WTC11 (cell line): ENCODE measurements around the gene CPLX3. TPM values are rescaled to one million over a fixed set of nuclear protein-coding genes. Genes with fewer than 3 reads are reported as not detected.

Experiments
- ATAC-seq: fragments of 200-7000 bp; cut with Tn5 transposase; 2 replicates; pipeline ENCODE4 v1.10.0; 2021; ENCODE audit warnings: mild to moderate bottlenecking, moderate library complexity
- CTCF ChIA-PET: fragments of 300-600 bp; sonication (Branson Sonifier 250); formaldehyde crosslinking; loops from one replicate; lab custom pipeline; 2021; ENCODE audit warnings: antibody characterized with exemption; lab: Charles Lee
- POLR2A ChIA-PET: fragments of 350-600 bp; sonication (Branson Sonifier 250); formaldehyde crosslinking; loops from one replicate; lab custom pipeline; 2021; ENCODE audit warnings: antibody characterized with exemption; lab: Charles Lee
- DNase-seq: peaks from one replicate; pipeline ENCODE4 v3.0.0; 2021; ENCODE audit warnings: low spot score
- H3K27ac Mint-ChIP-seq: 2 replicates; pipeline ENCODE4 v1.8.0; 2021; ENCODE audit warnings: mixed read lengths
- H3K27me3 Mint-ChIP-seq: 2 replicates; pipeline ENCODE4 v1.8.0; 2021; ENCODE audit warnings: low read depth, mild to moderate bottlenecking, moderate library complexity, mixed read lengths
- H3K36me3 Mint-ChIP-seq: 2 replicates; pipeline ENCODE4 v1.8.0; 2021; ENCODE audit warnings: mixed read lengths
- H3K4me1 Mint-ChIP-seq: 2 replicates; pipeline ENCODE4 v1.8.0; 2022; ENCODE audit warnings: mixed read lengths
- H3K4me3 Mint-ChIP-seq: 2 replicates; pipeline ENCODE4 v1.8.0; 2021; ENCODE audit warnings: mild to moderate bottlenecking, moderate library complexity, mixed read lengths
- H3K9me3 Mint-ChIP-seq: 2 replicates; pipeline ENCODE4 v1.8.0; 2021; ENCODE audit warnings: mixed read lengths
- CREM ChIP-seq: sonication (generic); formaldehyde crosslinking; IDR thresholded peaks from 2 replicates; pipeline ENCODE4 v1.8.1; 2022; ENCODE audit warnings: mild to moderate bottlenecking, missing genetic modification reagents, moderate library complexity
- FOXP1 ChIP-seq: sonication (generic); formaldehyde crosslinking; IDR thresholded peaks from 2 replicates; pipeline ENCODE4 v1.8.0; 2022; ENCODE audit warnings: missing genetic modification reagents, mild to moderate bottlenecking, moderate library complexity, borderline replicate concordance
- IRF2 ChIP-seq: sonication (generic); formaldehyde crosslinking; IDR thresholded peaks from 2 replicates; pipeline ENCODE4 v1.8.0; 2022; ENCODE audit warnings: low read depth, missing genetic modification reagents, borderline replicate concordance
- NR3C1 ChIP-seq: sonication (generic); formaldehyde crosslinking; conservative IDR thresholded peaks from 2 replicates; pipeline ENCODE4 v1.8.1; 2023; ENCODE audit warnings: low read depth, mild to moderate bottlenecking, missing genetic modification reagents
- TEAD1 ChIP-seq: sonication (generic); formaldehyde crosslinking; IDR thresholded peaks from 2 replicates; pipeline ENCODE4 v1.8.0; 2022; ENCODE audit warnings: mild to moderate bottlenecking, missing genetic modification reagents
- ZNF121 ChIP-seq: sonication (generic); formaldehyde crosslinking; IDR thresholded peaks from 2 replicates; pipeline ENCODE4 v1.8.0; 2023; ENCODE audit warnings: missing genetic modification reagents
- ZNF219 ChIP-seq: sonication (generic); formaldehyde crosslinking; IDR thresholded peaks from 2 replicates; pipeline ENCODE4 v1.8.0; 2023; ENCODE audit warnings: missing genetic modification reagents, mild to moderate bottlenecking, borderline replicate concordance
- total RNA-seq: library from RNA; stranded (reverse); gene quantifications from 3 replicates; pipeline ENCODE4 v1.2.3, GENCODE V29; 2021
- TF ChIP-seq, protein P1 (sequence below): sonication (generic); formaldehyde crosslinking; IDR thresholded peaks from 2 replicates; pipeline ENCODE4 v1.8.0; 2023; ENCODE audit warnings: missing genetic modification reagents
- TF ChIP-seq, protein P2 (sequence below): sonication (generic); formaldehyde crosslinking; IDR thresholded peaks from 2 replicates; pipeline ENCODE4 v1.8.0; 2022; ENCODE audit warnings: mild to moderate bottlenecking, missing genetic modification reagents
- TF ChIP-seq, protein P3 (sequence below): fragments of 250-450 bp; sonication (Bioruptor Pico); IDR thresholded peaks from 2 replicates; pipeline ENCODE4 v2.1.2; 2022; ENCODE audit warnings: mild to moderate bottlenecking, moderate library complexity
- TF ChIP-seq, protein P4 (sequence below): sonication (generic); formaldehyde crosslinking; IDR thresholded peaks from 2 replicates; pipeline ENCODE4 v1.8.1; 2022; ENCODE audit warnings: low read depth, missing genetic modification reagents, borderline replicate concordance
- TF ChIP-seq, protein P5 (sequence below): sonication (generic); formaldehyde crosslinking; conservative IDR thresholded peaks from 2 replicates; pipeline ENCODE4 v1.8.1; 2023; ENCODE audit warnings: mild to moderate bottlenecking, low read depth, missing genetic modification reagents, moderate library complexity
- TF ChIP-seq, protein P6 (sequence below): sonication (generic); formaldehyde crosslinking; IDR thresholded peaks from 2 replicates; pipeline ENCODE4 v1.8.1; 2023; ENCODE audit warnings: mild to moderate bottlenecking, missing genetic modification reagents, borderline replicate concordance
- TF ChIP-seq, protein P7 (sequence below): sonication (generic); formaldehyde crosslinking; IDR thresholded peaks from 2 replicates; pipeline ENCODE4 v1.8.1; 2022; ENCODE audit warnings: mild to moderate bottlenecking, moderate library complexity, missing genetic modification reagents

Gene CPLX3
- total RNA-seq, 1 experiment from 2014 or later = 0.09 TPM

DNA sequence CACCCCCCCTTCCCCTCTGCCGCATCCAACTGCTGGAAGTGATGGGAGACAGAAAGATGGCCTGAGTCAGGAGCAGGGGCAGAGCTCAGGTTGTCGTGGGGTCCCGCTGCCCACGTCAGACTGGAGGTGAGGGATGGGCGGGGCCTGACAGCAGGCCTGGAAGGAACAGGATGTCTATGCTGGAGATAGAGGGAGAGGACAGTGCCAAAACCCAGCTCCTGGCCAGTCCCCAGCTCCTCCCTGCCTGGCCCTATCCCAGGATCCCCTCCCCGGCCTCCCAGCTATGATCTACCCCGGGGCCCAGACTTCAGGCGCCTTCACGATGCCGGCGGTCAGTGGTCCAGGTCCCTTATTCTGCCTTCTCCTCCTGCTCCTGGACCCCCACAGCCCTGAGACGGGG lies 13.9 kb upstream of the CPLX3 start, which contains the start of gene LMAN1L (continued):
- no peak for TF ChIP-seq CREM (CRISPR knock-in tag)
- TF ChIP-seq, protein P1, sequence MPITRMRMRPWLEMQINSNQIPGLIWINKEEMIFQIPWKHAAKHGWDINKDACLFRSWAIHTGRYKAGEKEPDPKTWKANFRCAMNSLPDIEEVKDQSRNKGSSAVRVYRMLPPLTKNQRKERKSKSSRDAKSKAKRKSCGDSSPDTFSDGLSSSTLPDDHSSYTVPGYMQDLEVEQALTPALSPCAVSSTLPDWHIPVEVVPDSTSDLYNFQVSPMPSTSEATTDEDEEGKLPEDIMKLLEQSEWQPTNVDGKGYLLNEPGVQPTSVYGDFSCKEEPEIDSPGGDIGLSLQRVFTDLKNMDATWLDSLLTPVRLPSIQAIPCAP (CRISPR knock-in tag) = no peak
- TF ChIP-seq, protein P2, sequence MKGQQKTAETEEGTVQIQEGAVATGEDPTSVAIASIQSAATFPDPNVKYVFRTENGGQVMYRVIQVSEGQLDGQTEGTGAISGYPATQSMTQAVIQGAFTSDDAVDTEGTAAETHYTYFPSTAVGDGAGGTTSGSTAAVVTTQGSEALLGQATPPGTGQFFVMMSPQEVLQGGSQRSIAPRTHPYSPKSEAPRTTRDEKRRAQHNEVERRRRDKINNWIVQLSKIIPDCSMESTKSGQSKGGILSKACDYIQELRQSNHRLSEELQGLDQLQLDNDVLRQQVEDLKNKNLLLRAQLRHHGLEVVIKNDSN = no peak
- TF ChIP-seq IRF2 (CRISPR knock-in tag) = no peak
- TF ChIP-seq, protein P3, sequence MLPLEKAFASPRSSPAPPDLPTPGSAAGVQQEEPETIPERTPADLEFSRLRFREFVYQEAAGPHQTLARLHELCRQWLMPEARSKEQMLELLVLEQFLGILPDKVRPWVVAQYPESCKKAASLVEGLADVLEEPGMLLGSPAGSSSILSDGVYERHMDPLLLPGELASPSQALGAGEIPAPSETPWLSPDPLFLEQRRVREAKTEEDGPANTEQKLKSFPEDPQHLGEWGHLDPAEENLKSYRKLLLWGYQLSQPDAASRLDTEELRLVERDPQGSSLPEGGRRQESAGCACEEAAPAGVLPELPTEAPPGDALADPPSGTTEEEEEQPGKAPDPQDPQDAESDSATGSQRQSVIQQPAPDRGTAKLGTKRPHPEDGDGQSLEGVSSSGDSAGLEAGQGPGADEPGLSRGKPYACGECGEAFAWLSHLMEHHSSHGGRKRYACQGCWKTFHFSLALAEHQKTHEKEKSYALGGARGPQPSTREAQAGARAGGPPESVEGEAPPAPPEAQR (CRISPR knock-in tag) = no peak
- no peak for TF ChIP-seq TEAD1 (CRISPR knock-in tag)
- TF ChIP-seq, protein P4, sequence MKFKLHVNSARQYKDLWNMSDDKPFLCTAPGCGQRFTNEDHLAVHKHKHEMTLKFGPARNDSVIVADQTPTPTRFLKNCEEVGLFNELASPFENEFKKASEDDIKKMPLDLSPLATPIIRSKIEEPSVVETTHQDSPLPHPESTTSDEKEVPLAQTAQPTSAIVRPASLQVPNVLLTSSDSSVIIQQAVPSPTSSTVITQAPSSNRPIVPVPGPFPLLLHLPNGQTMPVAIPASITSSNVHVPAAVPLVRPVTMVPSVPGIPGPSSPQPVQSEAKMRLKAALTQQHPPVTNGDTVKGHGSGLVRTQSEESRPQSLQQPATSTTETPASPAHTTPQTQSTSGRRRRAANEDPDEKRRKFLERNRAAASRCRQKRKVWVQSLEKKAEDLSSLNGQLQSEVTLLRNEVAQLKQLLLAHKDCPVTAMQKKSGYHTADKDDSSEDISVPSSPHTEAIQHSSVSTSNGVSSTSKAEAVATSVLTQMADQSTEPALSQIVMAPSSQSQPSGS (CRISPR knock-in tag) = no peak
- TF ChIP-seq ZNF121 (CRISPR knock-in tag) = no peak

DNA sequence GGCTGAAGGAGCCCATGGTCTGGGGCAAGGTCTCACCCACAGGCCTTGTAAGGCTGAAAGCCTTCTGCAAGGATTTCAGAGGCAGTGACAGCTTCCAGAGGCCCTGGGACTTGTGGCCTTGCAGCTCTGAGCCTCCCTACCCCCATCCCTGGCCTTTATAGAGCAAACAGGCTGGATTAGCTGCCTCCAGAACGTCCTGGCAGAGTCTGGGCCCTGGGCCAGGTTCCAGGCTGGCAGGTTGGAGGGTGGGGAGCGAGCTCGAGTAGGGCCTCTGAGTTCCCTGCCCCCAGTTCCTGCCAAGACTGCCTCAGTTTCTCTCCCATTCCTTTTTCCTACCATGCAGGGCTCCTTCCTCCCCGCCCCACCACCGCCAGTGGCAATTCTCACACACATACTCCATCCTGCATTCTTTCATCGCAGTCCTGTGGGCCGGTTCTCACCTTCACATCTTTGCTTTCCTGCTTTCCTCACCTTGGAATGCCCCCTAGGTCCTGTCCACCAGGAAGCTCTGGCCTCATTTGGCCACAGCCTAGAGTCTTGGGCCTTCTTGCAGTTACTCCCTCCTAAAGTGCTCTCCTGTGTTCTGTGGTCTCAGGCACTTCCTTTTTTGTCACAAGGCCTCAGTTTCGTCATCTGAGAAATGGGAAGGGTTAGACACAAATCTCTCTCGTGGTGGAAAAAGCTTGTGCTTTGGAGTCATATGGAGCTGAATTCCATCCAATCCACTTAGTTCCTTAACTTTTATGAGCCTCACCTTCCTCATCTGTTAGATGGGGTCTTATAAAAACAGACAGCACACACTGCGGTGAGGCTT lies 11.1 kb upstream of the CPLX3 start:
- no peaks in the 10 kb centered on the region for H3K9me3 Mint-ChIP-seq
- ATAC-seq = no peak
- CTCF ChIA-PET = interaction anchor here (0.8 to 2.4 kb wide), 4 partner anchors 28 to 47 kb away, joined by 3 to 7 read pairs (median 3); no protein-coding TSS in a partner anchor
- H3K36me3 Mint-ChIP-seq = no peaks in the 10 kb centered on the region
- H3K4me1 Mint-ChIP-seq = peaks cover 9% of the 10 kb centered on the region
- no peaks in the 10 kb centered on the region; the same call in 1 of the 2 replicates for H3K27me3 Mint-ChIP-seq
- H3K4me3 Mint-ChIP-seq = no peak overlapping the region
- no peak overlapping the region; the same call in 1 of the 2 replicates for H3K27ac Mint-ChIP-seq
- POLR2A ChIA-PET = no interaction called here
- no peak for DNase-seq
- TF ChIP-seq, protein P5, sequence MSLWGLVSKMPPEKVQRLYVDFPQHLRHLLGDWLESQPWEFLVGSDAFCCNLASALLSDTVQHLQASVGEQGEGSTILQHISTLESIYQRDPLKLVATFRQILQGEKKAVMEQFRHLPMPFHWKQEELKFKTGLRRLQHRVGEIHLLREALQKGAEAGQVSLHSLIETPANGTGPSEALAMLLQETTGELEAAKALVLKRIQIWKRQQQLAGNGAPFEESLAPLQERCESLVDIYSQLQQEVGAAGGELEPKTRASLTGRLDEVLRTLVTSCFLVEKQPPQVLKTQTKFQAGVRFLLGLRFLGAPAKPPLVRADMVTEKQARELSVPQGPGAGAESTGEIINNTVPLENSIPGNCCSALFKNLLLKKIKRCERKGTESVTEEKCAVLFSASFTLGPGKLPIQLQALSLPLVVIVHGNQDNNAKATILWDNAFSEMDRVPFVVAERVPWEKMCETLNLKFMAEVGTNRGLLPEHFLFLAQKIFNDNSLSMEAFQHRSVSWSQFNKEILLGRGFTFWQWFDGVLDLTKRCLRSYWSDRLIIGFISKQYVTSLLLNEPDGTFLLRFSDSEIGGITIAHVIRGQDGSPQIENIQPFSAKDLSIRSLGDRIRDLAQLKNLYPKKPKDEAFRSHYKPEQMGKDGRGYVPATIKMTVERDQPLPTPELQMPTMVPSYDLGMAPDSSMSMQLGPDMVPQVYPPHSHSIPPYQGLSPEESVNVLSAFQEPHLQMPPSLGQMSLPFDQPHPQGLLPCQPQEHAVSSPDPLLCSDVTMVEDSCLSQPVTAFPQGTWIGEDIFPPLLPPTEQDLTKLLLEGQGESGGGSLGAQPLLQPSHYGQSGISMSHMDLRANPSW = no peak
- TF ChIP-seq, protein P2 = no peak
- no peak for TF ChIP-seq ZNF219
- no peak for TF ChIP-seq FOXP1
- TF ChIP-seq, protein P6, sequence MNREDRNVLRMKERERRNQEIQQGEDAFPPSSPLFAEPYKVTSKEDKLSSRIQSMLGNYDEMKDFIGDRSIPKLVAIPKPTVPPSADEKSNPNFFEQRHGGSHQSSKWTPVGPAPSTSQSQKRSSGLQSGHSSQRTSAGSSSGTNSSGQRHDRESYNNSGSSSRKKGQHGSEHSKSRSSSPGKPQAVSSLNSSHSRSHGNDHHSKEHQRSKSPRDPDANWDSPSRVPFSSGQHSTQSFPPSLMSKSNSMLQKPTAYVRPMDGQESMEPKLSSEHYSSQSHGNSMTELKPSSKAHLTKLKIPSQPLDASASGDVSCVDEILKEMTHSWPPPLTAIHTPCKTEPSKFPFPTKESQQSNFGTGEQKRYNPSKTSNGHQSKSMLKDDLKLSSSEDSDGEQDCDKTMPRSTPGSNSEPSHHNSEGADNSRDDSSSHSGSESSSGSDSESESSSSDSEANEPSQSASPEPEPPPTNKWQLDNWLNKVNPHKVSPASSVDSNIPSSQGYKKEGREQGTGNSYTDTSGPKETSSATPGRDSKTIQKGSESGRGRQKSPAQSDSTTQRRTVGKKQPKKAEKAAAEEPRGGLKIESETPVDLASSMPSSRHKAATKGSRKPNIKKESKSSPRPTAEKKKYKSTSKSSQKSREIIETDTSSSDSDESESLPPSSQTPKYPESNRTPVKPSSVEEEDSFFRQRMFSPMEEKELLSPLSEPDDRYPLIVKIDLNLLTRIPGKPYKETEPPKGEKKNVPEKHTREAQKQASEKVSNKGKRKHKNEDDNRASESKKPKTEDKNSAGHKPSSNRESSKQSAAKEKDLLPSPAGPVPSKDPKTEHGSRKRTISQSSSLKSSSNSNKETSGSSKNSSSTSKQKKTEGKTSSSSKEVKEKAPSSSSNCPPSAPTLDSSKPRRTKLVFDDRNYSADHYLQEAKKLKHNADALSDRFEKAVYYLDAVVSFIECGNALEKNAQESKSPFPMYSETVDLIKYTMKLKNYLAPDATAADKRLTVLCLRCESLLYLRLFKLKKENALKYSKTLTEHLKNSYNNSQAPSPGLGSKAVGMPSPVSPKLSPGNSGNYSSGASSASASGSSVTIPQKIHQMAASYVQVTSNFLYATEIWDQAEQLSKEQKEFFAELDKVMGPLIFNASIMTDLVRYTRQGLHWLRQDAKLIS (CRISPR knock-in tag) = no peak
- TF ChIP-seq, protein P1 (CRISPR knock-in tag) = no peak
- TF ChIP-seq NR3C1 (CRISPR knock-in tag) = no peak
- TF ChIP-seq, protein P7, sequence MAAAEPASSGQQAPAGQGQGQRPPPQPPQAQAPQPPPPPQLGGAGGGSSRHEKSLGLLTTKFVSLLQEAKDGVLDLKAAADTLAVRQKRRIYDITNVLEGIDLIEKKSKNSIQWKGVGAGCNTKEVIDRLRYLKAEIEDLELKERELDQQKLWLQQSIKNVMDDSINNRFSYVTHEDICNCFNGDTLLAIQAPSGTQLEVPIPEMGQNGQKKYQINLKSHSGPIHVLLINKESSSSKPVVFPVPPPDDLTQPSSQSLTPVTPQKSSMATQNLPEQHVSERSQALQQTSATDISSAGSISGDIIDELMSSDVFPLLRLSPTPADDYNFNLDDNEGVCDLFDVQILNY = no peak
